Measurements from ENCODE around the gene GSK3A. TPM values are rescaled to one million over a fixed set of nuclear protein-coding genes. Genes with fewer than 3 reads are reported as not detected.

GSK3A gene
- polyA plus RNA-seq, 1 donor from 2014 or later = 24.5 TPM

DNA sequence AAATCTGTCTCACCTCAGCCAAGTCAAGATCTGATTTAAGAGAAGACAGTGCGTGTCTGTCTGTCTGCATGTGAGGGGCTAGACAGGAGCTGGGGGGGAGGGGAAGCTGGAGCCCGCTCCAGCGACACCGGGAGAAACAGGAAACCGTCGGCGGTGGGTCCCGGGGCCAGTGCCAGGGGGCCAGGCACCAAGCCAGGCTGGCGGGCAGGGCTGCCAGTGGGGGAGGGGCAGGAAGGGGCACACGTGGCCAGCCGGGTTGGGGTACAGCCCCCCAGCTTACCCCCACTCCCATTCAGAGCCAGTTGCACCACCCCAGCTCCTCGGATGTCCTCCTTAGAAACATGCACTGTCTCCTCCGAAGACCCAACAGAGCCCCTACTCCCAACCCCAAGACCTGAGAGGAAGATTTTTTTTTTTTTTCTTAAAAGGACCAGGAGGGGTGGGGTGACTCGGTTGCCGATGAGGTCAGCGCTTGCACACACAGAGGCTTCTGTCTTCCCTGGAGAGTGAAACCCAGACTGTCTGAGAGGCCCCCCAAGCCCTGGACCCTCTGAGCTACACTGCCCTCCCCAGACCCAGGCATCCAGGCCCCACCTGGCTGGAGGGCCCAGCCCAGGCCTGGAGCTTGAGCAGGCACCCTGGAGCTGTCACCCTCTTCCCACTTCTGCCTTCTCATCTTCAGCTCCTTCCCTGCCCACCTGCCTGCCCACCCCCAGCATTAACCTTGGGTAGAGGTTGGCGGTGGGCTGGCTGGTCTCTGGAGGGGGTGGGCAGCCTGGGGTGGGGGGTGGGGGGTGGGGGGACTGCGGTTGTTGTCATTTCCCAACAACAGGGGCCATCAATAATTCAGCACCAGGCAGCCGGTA is 8.5 kb upstream of the GSK3A start:
- peaks cover 3% of the 10 kb centered on the region for H3K27me3 Mint-ChIP-seq
- H3K4me1 Mint-ChIP-seq = peaks cover 10 to 15% (median 13%) of the 10 kb centered on the region in 3 donors
- peak overlapping the region in 1 of 3 donors; percentile 92 for H3K27ac Mint-ChIP-seq
- peak overlapping the region in 2 of 4 donors; percentile 23 to 37 for H3K4me3 Mint-ChIP-seq
- no peaks in the 10 kb centered on the region for H3K9me3 Mint-ChIP-seq
- H3K36me3 Mint-ChIP-seq = no peaks in the 10 kb centered on the region

DNA sequence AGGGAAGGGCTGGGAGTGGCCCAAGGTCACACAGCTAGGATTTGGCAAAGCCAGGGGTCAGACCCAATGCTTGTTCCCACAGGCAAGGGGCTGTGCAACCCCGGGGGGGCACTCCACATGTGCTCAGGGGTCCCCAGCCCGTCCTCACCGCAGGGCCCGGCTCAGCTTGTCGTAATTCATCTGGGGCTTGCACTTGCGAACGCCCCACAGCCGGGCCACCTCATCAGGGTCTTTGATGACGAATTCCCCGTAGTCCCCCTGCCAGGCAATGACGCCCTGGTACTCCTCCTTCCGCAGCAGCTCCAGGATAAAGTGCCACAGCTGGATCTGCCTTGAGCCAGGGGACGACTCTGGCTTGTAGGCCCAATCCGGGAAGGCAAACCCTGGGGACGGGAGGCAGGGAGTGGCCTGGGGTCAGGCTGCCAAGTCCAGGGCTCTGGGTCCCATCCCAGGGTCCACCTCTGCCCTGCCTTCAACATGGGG is 7.8 kb upstream of the GSK3A start:
- H3K27me3 Mint-ChIP-seq = peaks cover 3% of the 10 kb centered on the region
- H3K4me3 Mint-ChIP-seq = peak overlapping the region in 2 of 4 donors; percentile 56 to 64
- H3K9me3 Mint-ChIP-seq = no peaks in the 10 kb centered on the region
- H3K27ac Mint-ChIP-seq = peak overlapping the region in 2 of 3 donors; percentile 74 to 80
- H3K4me1 Mint-ChIP-seq = peaks cover 10 to 15% (median 12%) of the 10 kb centered on the region in 3 donors
- no peaks in the 10 kb centered on the region for H3K36me3 Mint-ChIP-seq

DNA sequence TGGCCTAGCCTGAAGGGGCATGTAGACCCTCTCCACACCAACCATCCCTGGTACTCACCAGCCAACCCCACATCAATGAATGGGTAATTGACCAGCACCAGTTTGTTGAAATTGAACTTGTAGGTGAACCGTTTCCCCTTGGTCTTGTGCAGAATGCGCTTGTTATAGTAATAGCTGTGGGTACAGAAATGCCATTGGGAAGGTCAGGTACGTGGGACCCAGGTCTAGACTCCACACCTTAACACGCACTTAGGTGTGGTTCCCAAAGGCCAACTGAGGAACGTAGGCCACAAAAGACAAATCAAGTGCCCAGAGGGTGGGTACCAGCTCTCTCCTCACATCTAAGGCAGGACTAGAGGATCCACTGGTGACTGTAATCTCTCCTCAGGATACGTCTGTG is 7.4 kb upstream of the GSK3A start:
- peak overlapping the region in 2 of 3 donors; percentile 74 to 80 for H3K27ac Mint-ChIP-seq
- peaks cover 13 to 19% (median 16%) of the 10 kb centered on the region in 3 donors for H3K4me1 Mint-ChIP-seq
- peaks cover 3% of the 10 kb centered on the region for H3K27me3 Mint-ChIP-seq
- no peaks in the 10 kb centered on the region for H3K36me3 Mint-ChIP-seq
- peak overlapping the region in 2 of 4 donors; percentile 56 to 64 for H3K4me3 Mint-ChIP-seq
- H3K9me3 Mint-ChIP-seq = no peaks in the 10 kb centered on the region

DNA sequence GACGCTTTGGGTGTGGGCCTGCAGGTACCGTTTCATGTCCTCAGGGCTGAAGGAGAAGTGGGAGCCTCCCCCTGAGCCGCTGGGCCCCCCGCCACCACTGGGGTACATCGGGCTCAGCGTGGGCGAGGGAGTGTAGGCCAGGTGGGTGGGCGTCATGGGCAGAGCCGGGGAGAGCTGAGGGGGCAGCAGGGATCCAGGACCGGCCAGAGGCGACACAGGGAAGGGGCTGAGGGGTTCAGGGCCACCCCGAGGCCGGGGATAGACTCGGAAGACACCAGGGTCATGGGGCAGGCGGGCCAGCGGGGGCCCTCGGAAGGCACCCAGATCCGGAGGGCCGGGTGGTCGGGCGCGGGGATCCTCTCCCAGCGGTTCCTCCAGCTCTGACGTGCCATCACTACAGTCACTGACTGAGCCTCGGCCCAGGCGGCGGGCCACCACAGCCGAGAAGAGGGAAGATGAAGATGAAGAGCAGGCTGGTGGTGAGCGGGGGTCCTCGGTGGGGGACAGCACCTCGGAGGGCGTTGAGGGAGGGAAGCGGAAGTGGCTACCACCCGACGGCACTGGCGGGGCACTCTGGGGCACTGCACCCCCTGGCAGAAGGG is 6.8 kb upstream of the GSK3A start:
- peak overlapping the region in 1 of 4 donors; percentile 64 for H3K4me3 Mint-ChIP-seq
- H3K36me3 Mint-ChIP-seq = no peaks in the 10 kb centered on the region
- peak overlapping the region; percentile 74 to 80 (median 80) for H3K27ac Mint-ChIP-seq
- peaks cover 18 to 19% (median 18%) of the 10 kb centered on the region in 3 donors for H3K4me1 Mint-ChIP-seq
- H3K27me3 Mint-ChIP-seq = peaks cover 3% of the 10 kb centered on the region
- H3K9me3 Mint-ChIP-seq = no peaks in the 10 kb centered on the region

GRCh38 chr19:42248270-42249148 is 6.1 kb upstream of the GSK3A start:
- Mint-ChIP-seq H3K27ac (no peak overlapping the region), H3K4me3 (peak overlapping the region in 1 of 4 donors; percentile 64)

GRCh38 chr19:42247640-42248199 is 5.3 kb upstream of the GSK3A start:
- Mint-ChIP-seq H3K4me3 (no peak overlapping the region), H3K9me3 (no peaks in the 10 kb centered on the region), H3K27me3 (peaks cover 2% of the 10 kb centered on the region), H3K36me3 (no peaks in the 10 kb centered on the region), H3K4me1 (peaks cover 18 to 25% (median 19%) of the 10 kb centered on the region in 3 donors), H3K27ac (no peak overlapping the region)

More at GRCh38 chr19:42248270-42249148, 6.1 kb upstream of the GSK3A start:
- Mint-ChIP-seq H3K36me3 (no peaks in the 10 kb centered on the region), H3K9me3 (no peaks in the 10 kb centered on the region), H3K27me3 (peaks cover 3% of the 10 kb centered on the region), H3K4me1 (peaks cover 18 to 19% (median 19%) of the 10 kb centered on the region in 3 donors)

GRCh38 chr19:42246922-42247639 is 4.7 kb upstream of the GSK3A start:
- Mint-ChIP-seq H3K27ac (peak overlapping the region in 2 of 3 donors; percentile 89 to 93), H3K9me3 (no peaks in the 10 kb centered on the region), H3K4me3 (peak overlapping the region in 1 of 4 donors; percentile 23), H3K36me3 (no peaks in the 10 kb centered on the region), H3K27me3 (no peaks in the 10 kb centered on the region), H3K4me1 (peaks cover 16 to 25% (median 16%) of the 10 kb centered on the region in 3 donors)

GRCh38 chr19:42246143-42246921 is 3.9 kb upstream of the GSK3A start:
- H3K4me3 Mint-ChIP-seq = peak overlapping the region in 1 of 4 donors; percentile 86

DNA sequence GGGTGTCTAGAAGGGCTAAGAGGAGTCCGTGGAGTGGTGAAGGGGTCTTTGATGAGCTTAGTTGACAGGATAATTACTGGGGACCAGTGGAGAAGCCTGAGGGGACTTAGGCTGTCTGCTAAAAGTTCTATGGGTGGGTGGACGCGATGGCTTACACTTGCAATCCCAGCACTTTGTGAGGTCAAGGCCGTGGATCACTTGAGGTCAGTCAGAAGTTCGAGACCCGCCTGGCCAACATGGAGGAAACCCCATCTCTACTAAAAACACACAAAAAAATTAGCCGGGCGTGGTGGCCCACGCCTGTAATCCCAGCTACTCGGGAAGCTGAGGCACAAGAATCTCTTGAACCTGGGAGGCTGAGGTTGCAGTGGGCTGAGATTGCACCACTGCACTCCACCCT is 2.8 kb upstream of the GSK3A start:
- peak overlapping the region; percentile 93 to 99 (median 95) for H3K27ac Mint-ChIP-seq
- no peaks in the 10 kb centered on the region for H3K9me3 Mint-ChIP-seq
- peaks cover 20 to 21% (median 20%) of the 10 kb centered on the region in 3 donors for H3K4me1 Mint-ChIP-seq
- H3K36me3 Mint-ChIP-seq = peaks cover 2% of the 10 kb centered on the region
- no peaks in the 10 kb centered on the region for H3K27me3 Mint-ChIP-seq
- peak overlapping the region in 3 of 4 donors; percentile 86 to 99 (median 99) for H3K4me3 Mint-ChIP-seq

More at GRCh38 chr19:42246143-42246921, 3.9 kb upstream of the GSK3A start:
- Mint-ChIP-seq H3K36me3 (no peaks in the 10 kb centered on the region), H3K27ac (peak overlapping the region in 2 of 3 donors; percentile 89 to 93), H3K27me3 (no peaks in the 10 kb centered on the region), H3K9me3 (no peaks in the 10 kb centered on the region), H3K4me1 (peaks cover 14 to 20% (median 17%) of the 10 kb centered on the region in 3 donors)

DNA sequence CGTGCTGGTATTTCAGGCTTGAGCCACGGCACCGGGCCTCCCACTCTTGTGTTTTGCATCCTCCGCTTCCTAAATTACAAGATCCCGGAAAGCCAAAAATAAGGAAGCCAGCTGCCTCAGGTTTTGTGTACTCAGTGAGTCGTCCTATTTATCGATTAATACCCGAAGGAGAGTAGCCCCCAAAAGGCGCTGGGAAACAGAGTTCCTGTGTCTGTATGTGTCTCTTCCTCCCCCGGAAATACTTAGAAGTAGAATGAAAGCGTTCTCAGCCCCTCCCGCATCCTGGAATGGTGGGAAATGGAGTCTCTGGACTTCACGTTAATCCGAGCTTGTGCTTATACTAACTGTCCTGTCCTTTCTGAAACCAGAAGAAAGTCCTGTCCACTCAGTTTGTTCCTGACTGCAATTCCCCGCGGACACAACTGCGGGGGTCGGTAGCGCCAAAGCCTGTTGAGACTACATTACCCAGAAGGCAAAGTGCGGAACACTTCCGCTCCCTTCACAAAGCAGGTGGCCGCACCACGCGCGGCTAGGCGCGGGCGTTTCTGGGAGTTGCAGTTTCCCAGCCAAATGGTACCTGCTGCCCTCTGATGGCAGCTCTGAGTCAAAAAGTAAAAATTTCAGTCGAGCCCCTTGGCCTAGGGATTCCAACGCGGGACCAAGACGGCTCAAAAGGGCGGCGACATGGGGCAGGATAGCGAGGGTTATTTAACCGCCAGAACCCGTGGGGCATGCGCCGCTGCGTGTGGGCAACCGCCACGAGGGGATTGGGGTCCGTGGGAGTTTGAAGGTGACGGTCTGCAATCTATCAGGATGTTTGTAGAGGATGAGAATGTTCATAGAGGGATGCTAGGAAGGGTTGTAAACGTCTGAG is 2.2 kb upstream of the GSK3A start:
- peak overlapping the region; percentile 86 to 99 (median 99) for H3K4me3 Mint-ChIP-seq
- H3K27ac Mint-ChIP-seq = peak overlapping the region; percentile 93 to 99 (median 95)
- no peaks in the 10 kb centered on the region for H3K9me3 Mint-ChIP-seq
- H3K4me1 Mint-ChIP-seq = peaks cover 16 to 26% (median 20%) of the 10 kb centered on the region in 3 donors
- H3K27me3 Mint-ChIP-seq = no peaks in the 10 kb centered on the region
- H3K36me3 Mint-ChIP-seq = peaks cover 2% of the 10 kb centered on the region

DNA sequence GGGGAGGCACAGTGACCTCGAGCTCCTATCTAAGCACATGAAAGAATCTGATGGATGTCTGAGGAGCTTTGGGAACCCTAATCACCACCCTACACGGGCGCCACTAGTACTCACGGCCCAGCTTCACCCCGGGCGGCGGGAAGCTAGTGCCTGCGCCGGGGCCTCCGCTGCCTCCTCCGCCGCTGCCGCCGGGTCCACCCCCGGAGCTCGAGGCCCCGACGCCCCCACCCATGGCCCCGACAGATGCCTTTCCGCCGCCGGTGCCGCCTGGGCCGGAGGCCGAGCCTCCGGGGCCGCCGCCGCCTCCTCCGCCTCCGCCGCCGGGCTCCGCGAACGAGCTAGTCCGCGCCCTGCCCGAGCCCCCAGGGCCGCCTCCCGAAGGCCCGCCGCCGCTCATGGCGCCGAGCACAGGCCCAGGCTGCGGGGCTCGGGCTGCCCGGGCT is 312 bp downstream of the GSK3A start:
- Mint-ChIP-seq H3K36me3 (peaks cover 2% of the 10 kb centered on the region), H3K4me1 (peaks cover 16 to 26% (median 20%) of the 10 kb centered on the region in 3 donors), H3K4me3 (peak overlapping the region; percentile 84 to 94 (median 89)), H3K27me3 (no peaks in the 10 kb centered on the region), H3K27ac (peak overlapping the region; percentile 63 to 95 (median 93)), H3K9me3 (no peaks in the 10 kb centered on the region)

GRCh38 chr19:42241279-42241678 is 1.1 kb downstream of the GSK3A start:
- no peaks in the 10 kb centered on the region for H3K9me3 Mint-ChIP-seq

More at GRCh38 chr19:42241279-42241678, 1.1 kb downstream of the GSK3A start:
- Mint-ChIP-seq H3K4me3 (peak overlapping the region; percentile 84 to 94 (median 89)), H3K27ac (peak overlapping the region in 2 of 3 donors; percentile 63 to 67), H3K4me1 (peaks cover 16 to 25% (median 22%) of the 10 kb centered on the region in 3 donors), H3K27me3 (no peaks in the 10 kb centered on the region), H3K36me3 (peaks cover 2% of the 10 kb centered on the region)

Measured in IgD-negative memory B cell (primary cell).